HG03460 (cell line): ENCODE results near the gene AP5B1.

Experiments used
- ATAC-seq: cut with Tn5 transposase; IDR thresholded peaks from one replicate; pipeline ENCODE4 v1.9.1; 2021; ENCODE audit not compliant: unreplicated experiment

The AP5B1 gene

DNA sequence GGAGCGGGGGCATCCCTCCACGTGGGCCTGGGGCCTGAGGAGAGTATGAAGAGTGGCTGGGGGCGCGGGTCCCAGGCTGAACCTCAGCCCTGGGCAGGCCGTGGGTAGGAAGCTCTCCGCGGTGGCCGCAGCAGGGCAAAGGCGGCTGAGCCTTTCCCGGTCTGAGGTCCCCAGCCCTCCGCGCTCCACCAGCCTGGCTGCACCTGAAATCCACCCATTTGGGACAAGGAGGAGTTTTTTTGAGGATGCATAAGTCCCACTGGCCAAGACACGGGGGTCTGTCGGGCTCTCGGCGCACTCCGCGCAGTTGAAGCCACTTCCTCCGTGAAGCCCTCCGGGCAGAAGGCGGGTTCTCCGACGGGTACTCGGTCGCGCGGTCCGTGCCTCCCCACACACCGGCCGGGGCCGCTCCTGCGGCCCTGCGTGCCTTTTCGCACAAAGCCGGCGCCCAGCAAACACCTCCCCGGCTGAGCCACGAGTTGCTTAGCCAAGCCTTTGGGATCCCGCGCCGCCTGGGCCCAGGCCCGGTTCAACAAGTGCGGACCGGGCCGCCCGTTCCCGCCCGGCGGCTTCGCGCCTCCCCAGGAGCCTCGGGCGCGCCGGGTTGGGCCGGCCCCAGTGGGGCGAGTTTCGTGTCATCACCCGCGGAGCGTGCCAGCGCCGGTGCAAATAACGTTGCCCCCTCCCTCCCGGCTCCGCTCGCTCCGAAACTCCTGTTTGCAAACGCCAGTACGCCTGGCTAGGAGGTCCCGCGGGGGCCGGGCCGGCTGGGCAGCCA lies 5.4 kb upstream of the AP5B1 start:
- ATAC-seq = no peak

GRCh38 chr11:65785319-65786007 lies 4.7 kb upstream of the AP5B1 start:
- no peak for ATAC-seq

DNA sequence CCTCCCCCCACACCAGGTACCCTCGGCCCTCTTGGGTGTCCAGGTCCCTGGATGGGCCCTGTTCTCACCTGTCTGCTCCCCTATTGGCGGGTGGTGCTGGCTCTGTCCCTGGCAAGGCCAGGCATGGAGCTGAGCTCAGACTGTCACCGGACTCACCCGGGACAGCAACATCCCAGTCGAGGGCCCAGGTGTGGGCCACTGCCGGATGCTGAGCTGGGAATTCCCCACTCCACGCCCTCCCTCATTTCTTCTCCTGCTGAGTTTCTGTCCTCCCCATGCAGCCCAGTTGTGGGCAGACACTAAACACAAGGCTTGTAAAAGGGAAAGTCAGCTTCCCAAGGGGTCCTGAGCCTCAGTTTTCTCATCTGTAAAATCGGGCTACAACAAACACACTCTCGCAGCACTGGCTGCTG lies 2.0 kb upstream of the AP5B1 start:
- ATAC-seq = no peak

GRCh38 chr11:65781962-65782815 lies 1.4 kb upstream of the AP5B1 start:
- ATAC-seq = no peak

DNA sequence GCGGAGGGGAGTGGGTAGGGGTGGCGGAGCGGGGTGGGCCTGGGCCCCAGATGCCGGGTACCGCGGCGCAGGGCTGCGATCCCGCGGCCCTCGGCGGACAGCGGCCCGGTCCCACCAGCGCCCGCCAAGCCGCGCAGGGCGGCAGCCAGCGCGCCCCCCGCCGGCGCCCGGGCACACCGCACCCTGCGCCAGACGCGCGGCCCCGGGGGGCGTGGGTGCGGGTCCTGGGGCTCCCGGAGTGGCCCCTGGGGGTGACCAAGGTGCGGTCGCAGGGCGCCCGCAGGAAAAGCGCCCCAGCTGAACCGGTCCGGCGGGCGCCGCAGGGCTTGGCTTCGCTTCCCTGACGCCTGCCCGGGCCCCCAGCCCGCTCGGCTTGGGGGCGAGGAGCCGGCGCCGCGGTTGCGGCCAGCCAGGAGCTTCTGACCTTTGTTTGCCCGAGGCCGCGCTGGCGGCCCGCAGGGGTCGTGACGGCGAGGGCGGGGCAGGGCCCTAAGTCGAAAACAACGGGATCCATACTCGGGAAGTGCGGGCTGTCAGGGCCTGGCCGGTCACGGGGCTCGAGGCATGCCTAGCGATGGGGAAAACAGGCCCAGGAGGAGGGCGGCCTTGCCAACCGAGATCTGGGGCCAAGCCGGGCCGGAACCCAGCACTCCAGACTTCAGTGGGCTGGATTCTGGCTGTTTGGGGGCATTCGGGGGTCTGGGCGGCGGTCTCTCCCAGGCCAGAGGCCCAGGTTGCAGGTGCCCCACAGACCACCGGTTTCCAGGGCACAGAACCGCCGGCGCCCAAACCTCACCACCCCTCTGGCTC lies 581 bp upstream of the AP5B1 start:
- peak; percentile 33 for ATAC-seq

DNA sequence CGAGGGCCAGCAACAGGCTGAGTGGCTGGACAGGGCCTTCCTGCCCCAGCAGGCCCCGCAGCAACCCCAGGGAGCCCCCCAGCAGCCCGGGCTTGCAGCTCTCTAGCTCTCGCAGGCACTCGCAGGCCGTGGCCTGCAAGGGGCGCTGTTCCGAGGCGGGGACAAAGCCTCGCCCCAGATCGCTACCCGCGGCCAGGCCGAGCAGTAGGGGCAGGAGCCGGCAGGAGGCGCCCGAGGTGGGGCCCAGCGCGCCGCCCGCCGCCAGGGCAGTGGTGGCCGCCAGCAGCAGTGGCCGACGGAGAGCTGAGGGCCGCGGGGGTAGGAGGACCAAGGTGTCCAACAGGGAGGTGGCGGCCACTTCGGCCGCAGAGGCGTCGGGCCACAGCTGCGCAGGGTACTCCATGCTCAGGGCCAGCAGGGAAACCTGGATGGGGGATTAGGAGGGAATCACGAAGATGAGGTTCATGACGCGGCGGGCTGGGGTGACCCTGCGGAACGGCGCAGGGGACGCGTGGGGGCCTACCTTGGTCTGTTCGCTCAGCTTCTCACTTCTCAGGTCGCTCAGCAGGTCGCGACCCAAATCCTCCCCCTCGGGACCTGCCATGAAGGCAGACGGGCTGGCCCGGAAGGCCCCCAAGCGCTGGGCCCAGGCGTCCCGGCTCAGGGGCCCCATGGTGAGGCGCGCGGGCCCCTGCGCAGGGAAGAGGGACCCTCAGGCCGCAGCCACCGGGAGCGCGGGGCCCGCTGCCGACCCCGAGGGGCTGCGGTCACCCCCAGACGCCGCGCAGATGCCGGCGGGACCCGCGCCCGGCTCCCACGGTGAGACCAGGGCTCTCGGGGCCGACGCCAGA lies 632 bp downstream of the AP5B1 start:
- peak; percentile 35 for ATAC-seq

DNA sequence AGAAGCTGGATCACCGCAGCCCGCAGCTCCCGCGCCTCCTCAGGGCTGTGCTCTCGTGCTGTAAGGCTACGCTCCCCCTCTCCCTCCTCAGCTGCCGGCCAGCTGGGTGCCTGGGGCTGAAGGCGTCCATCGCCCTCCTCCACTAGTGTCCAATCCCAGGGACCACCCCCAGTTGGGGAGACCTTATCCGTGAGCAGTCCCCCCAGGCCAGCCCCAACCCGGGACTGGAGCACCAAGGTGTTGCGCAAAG lies 1.2 kb downstream of the AP5B1 start:
- ATAC-seq = no peak

GRCh38 chr11:65778901-65779668 lies 1.7 kb downstream of the AP5B1 start:
- no peak for ATAC-seq

DNA sequence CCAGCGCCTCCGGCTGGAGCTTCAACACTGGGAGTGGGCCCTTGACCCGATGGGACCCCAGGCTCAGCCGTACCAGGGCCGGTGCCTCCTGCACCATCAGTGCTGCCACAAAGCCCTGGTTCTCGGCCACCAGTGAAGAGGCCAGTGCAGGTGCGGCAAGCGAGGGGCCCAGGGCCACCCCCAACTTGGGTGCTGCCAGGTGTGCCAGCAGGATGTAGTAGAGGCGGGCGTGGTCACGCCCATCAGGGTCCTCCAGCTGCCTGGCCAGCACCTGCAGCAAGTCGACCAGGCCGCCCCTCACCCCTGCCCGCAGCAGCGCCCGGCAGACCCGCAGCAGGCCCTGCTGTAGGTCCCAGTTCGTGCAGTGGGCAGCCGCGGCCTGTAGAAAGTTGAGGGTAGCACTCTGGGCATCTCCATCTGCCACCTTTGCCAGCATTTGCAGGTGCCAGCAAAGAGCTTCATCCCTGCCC lies 2.3 kb downstream of the AP5B1 start:
- no peak for ATAC-seq

DNA sequence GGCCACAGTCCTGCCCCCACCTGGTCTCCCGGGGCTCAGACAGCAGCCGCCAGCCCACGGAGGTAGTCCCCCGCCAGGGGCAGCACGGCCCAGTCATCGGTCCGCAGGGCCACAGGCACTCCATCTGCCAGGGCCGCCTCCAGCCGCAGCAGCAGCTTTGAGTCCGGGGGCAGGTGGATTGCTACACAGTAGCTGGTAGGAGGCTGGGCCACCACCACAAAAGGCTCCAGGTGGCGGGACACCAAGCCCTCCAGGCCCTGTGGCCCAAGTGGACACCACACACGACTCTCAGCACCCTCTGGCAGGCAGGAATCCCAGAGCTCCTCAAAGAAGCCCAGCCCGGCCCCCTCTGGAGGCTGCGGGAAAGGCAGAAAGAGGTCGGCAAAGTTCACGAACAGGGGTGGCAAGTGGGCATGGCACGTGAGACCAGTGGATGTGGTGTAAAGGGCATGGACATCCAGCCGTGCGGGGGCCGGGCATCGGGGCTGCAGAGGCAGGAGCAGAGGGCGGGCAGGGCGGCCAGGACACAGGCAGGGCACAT lies 2.9 kb downstream of the AP5B1 start:
- no peak for ATAC-seq

DNA sequence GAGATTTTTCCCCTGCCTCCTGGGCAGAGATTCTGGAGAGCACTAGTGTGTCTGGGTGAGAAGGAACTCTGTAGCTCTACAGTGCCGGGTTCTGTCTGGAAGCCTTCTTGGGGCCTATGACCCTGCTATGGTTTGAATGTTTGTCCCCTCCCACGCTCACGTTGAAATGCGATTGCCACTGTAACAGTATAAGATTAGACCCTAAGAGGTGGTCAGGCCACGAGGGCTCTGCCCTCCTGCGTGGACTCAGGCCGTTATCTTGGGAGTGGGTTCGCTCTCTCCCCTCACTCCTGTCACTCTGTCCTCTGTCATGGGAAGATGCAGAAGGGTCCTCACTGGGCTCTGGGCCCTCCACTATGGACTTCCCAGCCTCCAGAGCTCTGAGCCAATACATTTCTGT lies 3.5 kb downstream of the AP5B1 start:
- no peak for ATAC-seq

DNA sequence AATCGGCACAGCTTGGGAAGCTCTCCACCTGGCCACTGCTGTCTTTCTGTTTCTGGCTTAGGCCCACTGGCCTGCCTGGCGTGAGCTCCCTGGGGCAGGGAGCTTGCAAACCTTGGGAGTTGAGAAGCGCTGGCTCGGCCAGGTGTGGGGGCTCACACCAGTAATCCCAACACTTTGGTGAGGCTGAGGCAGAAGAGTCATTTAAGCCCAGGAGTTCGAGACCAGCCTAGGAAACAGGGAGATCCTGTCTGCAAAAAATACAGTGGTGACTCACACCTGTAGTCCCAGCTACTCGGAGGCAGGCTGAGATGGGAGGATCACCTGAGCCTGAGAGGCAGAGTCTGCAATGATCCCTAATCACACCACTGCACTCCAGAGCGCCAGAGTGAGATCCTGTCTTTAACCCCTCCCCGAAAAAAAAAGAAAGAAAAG lies 4.0 kb downstream of the AP5B1 start:
- ATAC-seq = no peak

DNA sequence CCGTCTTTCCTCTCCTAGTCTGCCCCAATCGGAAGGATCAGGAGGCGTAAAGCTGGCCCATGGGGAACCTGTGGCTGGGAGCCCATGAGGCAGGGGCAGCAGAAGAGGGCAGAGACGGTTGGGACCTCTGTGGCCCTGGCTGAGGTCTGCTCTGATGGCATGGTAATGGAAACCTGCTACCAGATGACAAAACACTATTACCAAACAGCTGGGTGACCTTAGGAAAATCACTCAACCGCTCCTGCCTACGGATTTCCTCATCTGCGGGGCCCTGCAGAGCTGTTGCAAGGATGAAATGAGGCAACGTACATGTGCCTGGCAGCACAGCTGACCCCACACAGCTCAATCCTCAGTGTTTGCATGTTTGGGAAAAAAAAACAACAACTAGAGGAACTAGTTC lies 4.6 kb downstream of the AP5B1 start:
- no peak for ATAC-seq

DNA sequence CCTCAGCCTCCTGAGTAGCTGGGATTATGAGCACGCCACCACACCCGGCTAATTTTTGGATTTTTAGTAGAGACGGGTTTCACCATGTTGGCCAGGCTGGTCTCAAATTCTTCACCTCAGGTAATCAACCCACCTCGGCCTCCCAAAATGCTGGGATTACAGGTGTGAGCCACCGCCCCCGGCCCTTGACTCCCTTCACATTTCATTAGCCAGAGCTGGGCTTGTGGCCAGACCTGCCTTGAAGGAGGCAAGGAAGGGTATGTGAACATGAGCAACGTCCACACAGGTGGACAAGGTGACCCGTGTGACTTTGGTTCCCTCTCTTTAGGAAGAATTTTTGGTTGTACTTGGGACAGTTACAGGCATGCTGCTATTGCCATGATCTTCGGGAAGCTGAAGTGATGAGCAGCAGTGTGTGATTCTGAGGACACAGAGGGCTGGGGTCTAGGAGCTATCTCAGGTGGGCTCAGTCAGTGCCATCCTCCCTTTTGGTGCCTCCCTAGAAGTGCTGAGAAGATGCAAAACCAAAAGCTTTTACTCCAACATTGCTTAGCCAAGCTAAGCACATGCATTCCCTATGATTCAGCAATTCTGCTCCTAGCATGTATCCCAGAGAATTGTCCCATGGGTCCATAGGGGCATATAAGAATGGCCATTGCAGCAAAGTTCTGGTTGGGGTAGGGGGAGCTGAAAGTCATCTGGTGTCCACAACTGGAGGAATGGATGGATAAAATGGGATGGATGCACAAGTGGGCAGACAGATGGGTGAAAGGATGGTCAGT lies 6.1 kb downstream of the AP5B1 start:
- ATAC-seq = no peak

DNA sequence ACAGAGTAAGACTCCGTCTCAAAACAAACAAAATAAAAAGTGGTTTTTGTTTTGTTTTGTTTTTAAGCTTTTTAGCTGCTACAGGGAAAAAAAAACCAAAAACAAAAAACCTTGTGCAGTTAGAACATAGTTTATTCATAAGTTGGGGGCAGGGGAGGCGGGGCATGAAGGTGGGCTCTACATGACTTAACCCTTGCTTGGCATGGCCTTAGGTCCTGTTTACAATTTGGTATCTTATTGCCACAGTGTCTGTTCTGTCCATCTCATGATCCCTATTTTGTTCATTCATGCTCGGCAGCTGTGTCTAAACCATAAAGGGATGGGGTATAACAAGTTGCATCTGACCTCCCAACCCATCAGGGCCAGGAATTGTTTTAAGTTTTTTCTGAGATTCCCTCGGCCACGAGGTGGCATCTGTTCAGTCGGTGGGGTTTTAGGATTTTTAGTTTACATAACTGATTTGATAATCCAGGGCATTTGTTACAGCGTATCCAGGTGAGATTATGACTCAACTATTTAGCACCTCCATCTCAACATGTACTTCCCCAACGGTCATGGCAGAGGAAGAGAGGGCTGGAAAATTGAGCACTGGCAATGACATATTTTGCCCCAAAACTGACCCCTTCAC lies 6.9 kb downstream of the AP5B1 start:
- no peak for ATAC-seq

DNA sequence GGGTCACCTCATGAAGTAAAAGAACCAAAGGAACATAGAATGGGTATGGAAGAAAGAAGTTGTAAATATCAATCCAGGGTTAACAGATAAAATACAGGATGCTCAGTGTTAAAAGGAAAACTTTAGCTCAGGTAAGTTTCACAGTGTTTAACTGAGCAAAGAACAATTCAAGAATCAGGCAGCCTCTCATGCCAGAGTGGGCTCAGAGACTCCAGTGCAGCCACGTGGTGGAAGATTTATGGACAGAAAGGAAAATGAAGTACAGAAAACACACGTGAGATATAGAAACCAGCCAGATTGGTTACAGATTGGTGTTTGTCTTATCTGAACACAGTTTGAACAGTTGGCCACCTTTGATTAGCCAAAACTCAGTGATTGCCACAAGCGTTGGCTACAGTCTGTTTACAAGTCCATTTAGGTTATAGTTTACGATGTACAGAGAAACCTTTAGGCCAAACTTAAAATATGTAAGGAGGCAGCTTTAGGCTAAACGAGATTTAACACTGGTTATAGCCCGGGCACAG lies 9.1 kb downstream of the AP5B1 start:
- no peak for ATAC-seq

- no peak for ATAC-seq
Measured at GRCh38 chr11:65770951-65771567, 9.7 kb downstream of the AP5B1 start.
